ENCODE results near the gene KLHDC3. TPM values are rescaled to one million over a fixed set of nuclear protein-coding genes. Genes with fewer than 3 reads are reported as not detected.

KLHDC3 gene
- total and polyA plus RNA-seq, 2 donors (not counting 3 experiments of a cell fraction or from before 2014, with no cell fraction given), result 84.8 to 120 TPM

DNA sequence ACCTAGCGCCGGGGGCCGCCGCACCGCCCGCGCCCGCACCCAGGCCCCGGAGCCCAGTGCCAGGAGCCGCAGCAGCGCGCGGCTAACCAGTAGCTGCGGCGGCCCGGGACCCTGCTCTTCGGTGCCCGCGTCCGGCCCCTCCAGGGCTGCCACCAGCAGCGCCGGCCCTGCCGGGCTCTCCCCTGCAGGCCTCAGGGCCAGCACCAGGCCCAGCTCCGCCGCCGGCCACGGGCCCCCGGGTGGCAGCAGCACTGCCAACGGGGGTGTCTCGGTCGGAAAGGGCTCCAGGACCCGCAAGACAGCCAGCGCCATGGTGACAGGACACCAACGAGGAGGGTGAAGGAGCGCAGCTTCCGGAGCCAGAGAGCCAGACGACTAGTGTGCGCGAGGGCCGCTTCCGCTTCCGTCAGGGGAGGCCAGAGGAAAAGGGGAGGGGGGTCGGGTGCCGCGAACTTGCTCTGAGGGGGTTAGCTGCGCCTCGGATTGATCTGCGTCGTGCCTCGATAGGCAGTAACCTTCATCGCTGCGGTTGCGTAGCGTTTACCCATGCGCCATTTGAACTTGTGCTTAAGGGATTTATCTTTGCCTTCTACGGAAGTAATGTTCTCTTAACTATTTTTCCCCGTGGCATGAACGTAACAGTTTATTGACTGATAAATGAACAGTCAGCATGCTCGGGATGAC lies 35.1 kb upstream of the KLHDC3 start, which contains the start of gene PEX6:
Gene PEX6, minus strand, starts transcription at position 343 of the 684 bp plus-strand sequence. Its CDS starts 31 bp downstream, at position 312.
- H3K9ac ChIP-seq (replicated peaks; ENCODE audit: extremely low read depth, insufficient read depth, low read length), result peak within 1 kb of the TSS; percentile 66
- TF ChIP-seq JUN (IDR thresholded peaks at IDR 0.05; ENCODE audit: borderline replicate concordance, insufficient read depth, insufficient read length, low read depth) (no peak), POLR2AphosphoS5 (IDR thresholded peaks at IDR 0.05; ENCODE audit: insufficient read depth, low read depth, low read length) (peak; percentile 90), POLR2A (IDR thresholded peaks at IDR 0.05; ENCODE audit: low read depth, low read length) (peak; percentile 83)
- CTCF ChIA-PET, result interaction anchor here (0.8 to 2.0 kb wide), 7 partner anchors 12 to 165 kb away, joined by 3 to 12 read pairs (median 5); partner anchors contain the start of genes CNPY3, CUL7, KLC4 and KLHDC3
- peak within 1 kb of the TSS; percentile 62 to 74 (median 72) for H3K4me3 ChIP-seq (replicated peaks in 1 of 3; ENCODE audit: insufficient read depth in 1 of 3, low read depth in 1 of 3, low read length in 3 of 3)
- intact Hi-C loops (cut with micrococcal nuclease), result loop anchor here (1.0 to 2.0 kb wide), 3 partner anchors 18 to 50 kb away; partner anchors contain the start of genes CNPY3, GNMT and KLHDC3
- FAIRE-seq (peak; percentile 94), DNase-seq (ENCODE audit: low read depth, low spot score) (peak; percentile 83)
- peaks cover 28% of the 10 kb centered on the region for H3K4me1 ChIP-seq (ENCODE audit: control insufficient read depth, extremely low read depth, insufficient read depth, low read length)
- no peaks in the 10 kb centered on the region for H3K9me3 ChIP-seq (replicated peaks; ENCODE audit: control insufficient read depth, insufficient read depth, low read length)
- H3K27ac ChIP-seq (ENCODE audit: insufficient read depth, low read depth, low read length), result peak within 1 kb of the TSS; percentile 58
- no peaks in the 10 kb centered on the region for H4K20me1 ChIP-seq (replicated peaks; ENCODE audit: control insufficient read depth, extremely low read depth, insufficient read depth, low read length)
- BruUV-seq (replicated peaks), result no TSS peak
- dilution Hi-C loops (cut with MboI; ENCODE audit: extremely low pct_ligation_motif_present, low sequenced_read_pairs), result no loop called here
- H3K79me2 ChIP-seq (ENCODE audit: control insufficient read depth, insufficient read depth, low read length), result peaks cover 12% of the 10 kb centered on the region
- peak within 1 kb of the TSS; percentile 93 for H2AFZ ChIP-seq (ENCODE audit: low read depth, low read length)
- peak within 1 kb of the TSS; percentile 87 for H3K4me2 ChIP-seq (ENCODE audit: insufficient read depth, low read length)
- H3K36me3 ChIP-seq (ENCODE audit: control insufficient read depth in 2 of 2, extremely low read depth in 1 of 2, insufficient read depth in 2 of 2, low read length in 2 of 2), result no peaks in the 10 kb centered on the region
- no peaks in the 10 kb centered on the region for H3K27me3 ChIP-seq (ENCODE audit: control insufficient read depth in 2 of 2, insufficient read depth in 2 of 2, low read length in 2 of 2)
- POLR2A ChIA-PET, result interaction anchor here (1.4 kb wide), 1 partner anchor 35 kb away, joined by 6 read pairs; the partner anchor contains the start of genes KLHDC3 and MEA1
- no peaks in the 10 kb centered on the region for H3K9me1 ChIP-seq (replicated peaks; ENCODE audit: control insufficient read depth, extremely low read depth, insufficient read depth, low read length)

DNA sequence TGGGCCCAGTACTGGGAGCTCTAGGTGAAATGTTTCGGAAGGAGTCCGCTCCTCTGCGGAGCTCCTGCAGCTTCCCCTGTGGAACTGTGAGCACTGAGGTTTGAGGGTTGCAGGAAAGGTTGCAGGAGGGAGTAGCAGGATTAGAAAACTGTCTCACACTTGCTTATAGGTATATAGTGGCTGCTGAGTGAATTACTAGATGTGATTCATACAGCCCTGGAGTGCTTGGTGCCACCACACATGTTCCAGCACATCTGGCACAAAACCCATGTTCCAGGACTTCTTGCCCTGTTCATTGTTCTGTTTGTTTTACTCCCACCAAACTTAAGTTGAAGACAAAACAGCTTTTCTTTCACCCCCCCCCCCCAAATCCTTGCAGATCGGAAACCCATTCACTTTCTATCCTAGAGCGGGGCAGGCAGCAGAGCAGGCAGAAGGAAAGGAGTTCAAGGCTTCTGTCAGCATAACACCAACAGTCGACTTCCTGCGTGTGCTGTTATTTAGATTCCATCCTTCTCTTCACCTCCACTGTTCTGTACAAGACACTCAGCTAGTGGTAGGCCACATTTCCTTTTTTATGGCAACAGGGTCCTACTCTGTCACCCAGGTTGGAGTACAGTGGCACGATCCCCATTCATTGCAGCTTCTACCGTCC lies 34.4 kb upstream of the KLHDC3 start:
- peak overlapping the region; percentile 16 to 74 (median 72) for H3K4me3 ChIP-seq (replicated peaks in 1 of 3; ENCODE audit: insufficient read depth in 1 of 3, low read depth in 1 of 3, low read length in 3 of 3)
- intact Hi-C loops (cut with micrococcal nuclease) (loop anchor here (1.0 to 5.0 kb wide), 4 partner anchors 19 to 77 kb away; partner anchors contain the start of genes CNPY3, GNMT and KLHDC3), dilution Hi-C loops (cut with MboI; ENCODE audit: extremely low pct_ligation_motif_present, low sequenced_read_pairs) (no loop called here)
- peak overlapping the region; percentile 87 for H3K4me2 ChIP-seq (ENCODE audit: insufficient read depth, low read length)
- ChIA-PET CTCF (interaction anchor here (0.8 to 2.0 kb wide), 7 partner anchors 12 to 164 kb away, joined by 3 to 12 read pairs (median 5); partner anchors contain the start of genes CNPY3, CUL7, KLC4 and KLHDC3), POLR2A (interaction anchor here (1.4 kb wide), 1 partner anchor 34 kb away, joined by 6 read pairs; the partner anchor contains the start of genes KLHDC3 and MEA1)
- no peaks in the 10 kb centered on the region for H3K9me3 ChIP-seq (replicated peaks; ENCODE audit: control insufficient read depth, insufficient read depth, low read length)
- H3K36me3 ChIP-seq (ENCODE audit: control insufficient read depth in 2 of 2, extremely low read depth in 1 of 2, insufficient read depth in 2 of 2, low read length in 2 of 2), result no peaks in the 10 kb centered on the region
- H3K9ac ChIP-seq (replicated peaks; ENCODE audit: extremely low read depth, insufficient read depth, low read length), result peak overlapping the region; percentile 66
- DNase-seq (ENCODE audit: low read depth, low spot score), result no peak
- peaks cover 28% of the 10 kb centered on the region for H3K4me1 ChIP-seq (ENCODE audit: control insufficient read depth, extremely low read depth, insufficient read depth, low read length)
- H3K79me2 ChIP-seq (ENCODE audit: control insufficient read depth, insufficient read depth, low read length), result peaks cover 12% of the 10 kb centered on the region
- no peak for TF ChIP-seq FOS (IDR thresholded peaks at IDR 0.05; ENCODE audit: borderline replicate concordance, insufficient read depth, low read length)
- TF ChIP-seq, protein P1, sequence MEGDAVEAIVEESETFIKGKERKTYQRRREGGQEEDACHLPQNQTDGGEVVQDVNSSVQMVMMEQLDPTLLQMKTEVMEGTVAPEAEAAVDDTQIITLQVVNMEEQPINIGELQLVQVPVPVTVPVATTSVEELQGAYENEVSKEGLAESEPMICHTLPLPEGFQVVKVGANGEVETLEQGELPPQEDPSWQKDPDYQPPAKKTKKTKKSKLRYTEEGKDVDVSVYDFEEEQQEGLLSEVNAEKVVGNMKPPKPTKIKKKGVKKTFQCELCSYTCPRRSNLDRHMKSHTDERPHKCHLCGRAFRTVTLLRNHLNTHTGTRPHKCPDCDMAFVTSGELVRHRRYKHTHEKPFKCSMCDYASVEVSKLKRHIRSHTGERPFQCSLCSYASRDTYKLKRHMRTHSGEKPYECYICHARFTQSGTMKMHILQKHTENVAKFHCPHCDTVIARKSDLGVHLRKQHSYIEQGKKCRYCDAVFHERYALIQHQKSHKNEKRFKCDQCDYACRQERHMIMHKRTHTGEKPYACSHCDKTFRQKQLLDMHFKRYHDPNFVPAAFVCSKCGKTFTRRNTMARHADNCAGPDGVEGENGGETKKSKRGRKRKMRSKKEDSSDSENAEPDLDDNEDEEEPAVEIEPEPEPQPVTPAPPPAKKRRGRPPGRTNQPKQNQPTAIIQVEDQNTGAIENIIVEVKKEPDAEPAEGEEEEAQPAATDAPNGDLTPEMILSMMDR (IDR thresholded peaks at IDR 0.05; ENCODE audit: extremely low read depth in 1 of 2, insufficient read depth in 1 of 2, low read depth in 1 of 2, low read length in 2 of 2), result no peak
- TF ChIP-seq MYC (IDR thresholded peaks at IDR 0.05; ENCODE audit: low read depth, low read length), result no peak
- no peak for TF ChIP-seq EZH2 (IDR thresholded peaks at IDR 0.05; ENCODE audit: borderline replicate concordance, low read depth, low read length, severe bottlenecking)
- TF ChIP-seq POLR2A (IDR thresholded peaks at IDR 0.05; ENCODE audit: low read depth, low read length), result no peak
- TF ChIP-seq, protein P2, sequence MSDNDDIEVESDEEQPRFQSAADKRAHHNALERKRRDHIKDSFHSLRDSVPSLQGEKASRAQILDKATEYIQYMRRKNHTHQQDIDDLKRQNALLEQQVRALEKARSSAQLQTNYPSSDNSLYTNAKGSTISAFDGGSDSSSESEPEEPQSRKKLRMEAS (IDR thresholded peaks at IDR 0.05; ENCODE audit: insufficient read depth, insufficient read length), result no peak
- TF ChIP-seq POLR2AphosphoS5 (IDR thresholded peaks at IDR 0.05; ENCODE audit: insufficient read depth, low read depth, low read length), result no peak
- TF ChIP-seq GATA2 (IDR thresholded peaks at IDR 0.05; ENCODE audit: insufficient read depth, insufficient read length, low read depth, low read length), result no peak
- TF ChIP-seq JUN (IDR thresholded peaks at IDR 0.05; ENCODE audit: borderline replicate concordance, insufficient read depth, insufficient read length, low read depth), result no peak
- H4K20me1 ChIP-seq (replicated peaks; ENCODE audit: control insufficient read depth, extremely low read depth, insufficient read depth, low read length), result no peaks in the 10 kb centered on the region
- no peaks in the 10 kb centered on the region for H3K27me3 ChIP-seq (ENCODE audit: control insufficient read depth in 2 of 2, insufficient read depth in 2 of 2, low read length in 2 of 2)
- peak overlapping the region; percentile 27 for H3K27ac ChIP-seq (ENCODE audit: insufficient read depth, low read depth, low read length)
- peak overlapping the region; percentile 93 for H2AFZ ChIP-seq (ENCODE audit: low read depth, low read length)
- BruUV-seq (replicated peaks), result no TSS peak
- FAIRE-seq, result no peak
- H3K9me1 ChIP-seq (replicated peaks; ENCODE audit: control insufficient read depth, extremely low read depth, insufficient read depth, low read length), result no peaks in the 10 kb centered on the region
